ENCODE measurements around the gene ACTN3.

Gene ACTN3

GRCh38 chr11:66561178-66561974 lies 14.7 kb downstream of the ACTN3 start:
- Histone ChIP-seq H3K36me3 (no peaks in the 10 kb centered on the region), H3K4me3 (ENCODE audit: low read depth, low read length) (no peak overlapping the region), H3K4me1 (no peaks in the 10 kb centered on the region), H3K9me3 (no peaks in the 10 kb centered on the region), H3K27me3 (no peaks in the 10 kb centered on the region)
- DNase-seq = no peak
- TF ChIP-seq CTCF (IDR thresholded peaks at IDR 0.05; ENCODE audit: low read depth, low read length) = no peak

- TF ChIP-seq CTCF (IDR thresholded peaks at IDR 0.05; ENCODE audit: low read depth, low read length) = no peak
- H3K4me3 ChIP-seq (ENCODE audit: low read depth, low read length) = no peak overlapping the region
- no peak for DNase-seq
- no peaks in the 10 kb centered on the region for H3K27me3 ChIP-seq
- H3K9me3 ChIP-seq = no peaks in the 10 kb centered on the region
- H3K36me3 ChIP-seq = no peaks in the 10 kb centered on the region
- H3K4me1 ChIP-seq = no peaks in the 10 kb centered on the region
These were observed 15.2 kb downstream of the ACTN3 start for GRCh38 chr11:66561975-66562248.

- no peak for DNase-seq
- TF ChIP-seq CTCF (IDR thresholded peaks at IDR 0.05; ENCODE audit: low read depth, low read length) = no peak
- no peaks in the 10 kb centered on the region for H3K36me3 ChIP-seq
- no peak overlapping the region for H3K4me3 ChIP-seq (ENCODE audit: low read depth, low read length)
- H3K4me1 ChIP-seq = no peaks in the 10 kb centered on the region
- H3K27me3 ChIP-seq = no peaks in the 10 kb centered on the region
- H3K9me3 ChIP-seq = no peaks in the 10 kb centered on the region
These were observed 15.6 kb downstream of the ACTN3 start for GRCh38 chr11:66562275-66562674.

- H3K36me3 ChIP-seq = no peaks in the 10 kb centered on the region
- TF ChIP-seq CTCF (IDR thresholded peaks at IDR 0.05; ENCODE audit: low read depth, low read length) = no peak
- H3K4me1 ChIP-seq = no peaks in the 10 kb centered on the region
These were observed 16.3 kb downstream of the ACTN3 start for GRCh38 chr11:66562907-66563583.

GRCh38 chr11:66563832-66564231 lies 17.1 kb downstream of the ACTN3 start:
- Histone ChIP-seq H3K27me3 (no peaks in the 10 kb centered on the region), H3K36me3 (no peaks in the 10 kb centered on the region), H3K4me3 (ENCODE audit: low read depth, low read length) (no peak overlapping the region), H3K4me1 (no peaks in the 10 kb centered on the region), H3K9me3 (no peaks in the 10 kb centered on the region)
- DNase-seq = no peak
- no peak for TF ChIP-seq CTCF (IDR thresholded peaks at IDR 0.05; ENCODE audit: low read depth, low read length)

More at GRCh38 chr11:66562907-66563583, 16.3 kb downstream of the ACTN3 start:
- no peaks in the 10 kb centered on the region for H3K9me3 ChIP-seq
- no peak for DNase-seq
- H3K27me3 ChIP-seq = no peaks in the 10 kb centered on the region
- no peak overlapping the region for H3K4me3 ChIP-seq (ENCODE audit: low read depth, low read length)

- Histone ChIP-seq H3K36me3 (no peaks in the 10 kb centered on the region), H3K4me1 (no peaks in the 10 kb centered on the region), H3K27me3 (no peaks in the 10 kb centered on the region), H3K4me3 (ENCODE audit: low read depth, low read length) (no peak overlapping the region), H3K9me3 (no peaks in the 10 kb centered on the region)
- TF ChIP-seq CTCF (IDR thresholded peaks at IDR 0.05; ENCODE audit: low read depth, low read length) = no peak
- DNase-seq = no peak
These were observed 17.8 kb downstream of the ACTN3 start for GRCh38 chr11:66564538-66564937.
